ENCODE results near the gene SH3D19.

- TF ChIP-seq CTCF (IDR thresholded peaks at IDR 0.05; ENCODE audit: insufficient read depth, low read length, poor library complexity, severe bottlenecking): no peak
- no peak for TF ChIP-seq EZH2phosphoT487 (conservative IDR thresholded peaks at IDR 0.05; ENCODE audit: low read length)
Measured at GRCh38 chr4:151260526-151260925, 64.9 kb downstream of the SH3D19 start.
